Inferior parietal cortex (tissue), 1 donor: ENCODE data around the gene AP1M1.
A peak's percentile ranks its signal among the peaks of the same experiment; 100 is the strongest.

Source experiments
- DNase-seq: peaks from one replicate; pipeline ENCODE4 v3.0.0-alpha.2; 2016; ENCODE audit errors: extremely low spot score

Gene AP1M1

DNA sequence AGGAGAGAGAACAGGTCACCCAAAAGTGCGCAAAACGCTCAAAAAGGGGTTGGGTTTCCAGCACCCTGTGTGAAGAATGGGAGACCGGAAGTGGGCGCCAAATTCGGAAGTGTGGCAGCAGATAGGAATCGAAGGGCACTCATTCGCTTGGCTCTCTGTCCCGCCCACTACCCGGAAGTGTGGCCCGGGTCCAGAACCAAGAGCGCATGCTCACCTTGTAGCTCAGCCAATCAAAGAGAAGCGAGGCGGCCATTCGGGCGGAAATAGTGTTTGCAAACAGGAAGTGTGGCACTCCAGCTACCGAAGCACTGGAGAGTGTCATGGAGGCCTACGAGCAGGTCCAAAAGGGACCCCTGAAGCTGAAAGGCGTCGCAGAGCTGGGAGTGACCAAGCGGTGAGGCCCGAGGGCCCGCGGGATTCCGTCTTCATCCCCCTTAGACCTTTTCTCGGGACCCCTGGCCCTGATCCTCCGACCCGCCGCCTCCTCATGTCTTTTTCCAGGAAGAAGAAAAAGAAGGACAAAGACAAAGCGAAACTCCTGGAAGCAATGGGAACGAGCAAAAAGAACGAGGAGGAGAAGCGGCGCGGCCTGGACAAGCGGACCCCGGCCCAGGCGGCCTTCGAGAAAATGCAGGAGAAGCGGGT is 12.5 kb upstream of the AP1M1 start, which contains the start of gene FAM32A:
FAM32A (plus strand) TSS at position 288 of the 645 bp plus-strand sequence; CDS start at position 321, 33 bp downstream.
- DNase-seq: peak; percentile 99

DNA sequence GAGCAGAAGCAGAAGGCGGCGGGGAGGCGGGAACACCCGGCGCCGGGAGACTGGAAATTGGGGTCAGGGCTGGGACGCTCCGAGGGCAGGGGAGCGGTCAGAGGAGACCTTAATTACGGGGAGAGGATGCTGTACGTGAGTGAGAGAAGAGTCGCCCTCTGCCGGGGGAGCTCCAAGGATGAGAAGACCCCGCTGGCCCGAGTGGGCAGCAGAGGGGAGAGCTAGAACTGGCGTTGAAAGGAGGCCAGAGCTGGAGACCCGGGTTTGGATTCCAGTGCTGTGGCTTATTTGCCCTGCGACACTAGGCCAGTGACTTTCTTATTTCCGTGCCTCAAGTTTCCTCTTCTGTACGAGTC is 12.0 kb upstream of the AP1M1 start:
- no peak for DNase-seq

DNA sequence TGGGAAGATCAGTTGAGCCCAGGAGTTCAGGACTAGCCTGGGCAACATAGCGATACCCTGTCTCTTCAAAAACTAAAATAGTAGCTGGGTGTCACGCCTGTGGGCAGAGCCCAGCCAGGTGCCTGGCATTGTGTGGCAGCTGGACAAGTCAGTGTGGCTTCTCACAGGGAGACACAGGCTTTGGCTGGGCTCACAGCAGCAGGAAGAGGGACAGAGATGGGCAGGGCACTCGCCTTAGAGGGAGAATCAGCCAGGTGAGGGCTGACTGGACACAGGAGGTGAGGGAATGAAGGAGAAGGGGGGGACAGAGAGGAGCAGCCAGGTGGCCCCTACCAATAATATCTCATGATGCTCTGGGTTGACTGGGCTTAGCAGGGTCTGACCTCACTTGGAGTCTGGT is 9.2 kb upstream of the AP1M1 start:
- DNase-seq: no peak

DNA sequence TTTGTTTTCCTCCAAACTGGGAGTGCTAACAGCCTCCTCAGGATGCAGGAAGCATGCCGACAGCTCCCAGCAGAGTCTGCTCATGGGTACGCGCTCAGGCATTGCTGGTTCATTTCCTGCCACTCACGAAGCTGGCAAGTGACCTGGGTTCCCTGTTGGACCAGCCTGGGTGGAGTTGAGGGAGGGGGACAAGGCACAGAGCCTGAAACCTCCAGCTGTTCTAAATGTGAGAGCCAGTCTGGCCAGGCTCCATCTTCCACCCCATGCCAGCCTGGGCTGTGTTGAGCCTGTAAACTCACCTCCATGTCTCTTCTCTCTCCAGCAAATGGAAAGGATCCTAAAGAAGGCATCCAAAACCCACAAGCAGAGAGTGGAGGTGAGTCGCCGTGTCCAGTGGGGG is 7.5 kb upstream of the AP1M1 start:
- no peak for DNase-seq

DNA sequence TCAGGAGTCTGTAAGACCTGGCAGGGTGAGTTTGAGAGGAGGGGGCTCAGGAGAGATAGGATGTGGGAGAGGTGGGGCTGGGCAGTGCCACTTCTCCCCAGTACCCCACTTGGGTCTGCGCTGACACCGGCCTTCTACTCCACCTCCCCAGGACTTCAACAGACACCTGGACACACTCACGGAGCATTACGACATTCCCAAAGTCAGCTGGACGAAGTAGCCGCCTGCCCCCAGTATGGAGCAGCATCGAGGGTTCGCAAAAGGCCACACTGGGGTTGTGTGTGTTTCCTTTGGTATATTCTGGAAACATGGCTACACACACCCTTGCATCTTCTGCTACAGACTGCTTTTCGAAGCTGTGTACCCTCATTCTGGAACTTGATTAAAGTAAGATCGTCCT is 7.0 kb upstream of the AP1M1 start:
- DNase-seq: no peak

DNA sequence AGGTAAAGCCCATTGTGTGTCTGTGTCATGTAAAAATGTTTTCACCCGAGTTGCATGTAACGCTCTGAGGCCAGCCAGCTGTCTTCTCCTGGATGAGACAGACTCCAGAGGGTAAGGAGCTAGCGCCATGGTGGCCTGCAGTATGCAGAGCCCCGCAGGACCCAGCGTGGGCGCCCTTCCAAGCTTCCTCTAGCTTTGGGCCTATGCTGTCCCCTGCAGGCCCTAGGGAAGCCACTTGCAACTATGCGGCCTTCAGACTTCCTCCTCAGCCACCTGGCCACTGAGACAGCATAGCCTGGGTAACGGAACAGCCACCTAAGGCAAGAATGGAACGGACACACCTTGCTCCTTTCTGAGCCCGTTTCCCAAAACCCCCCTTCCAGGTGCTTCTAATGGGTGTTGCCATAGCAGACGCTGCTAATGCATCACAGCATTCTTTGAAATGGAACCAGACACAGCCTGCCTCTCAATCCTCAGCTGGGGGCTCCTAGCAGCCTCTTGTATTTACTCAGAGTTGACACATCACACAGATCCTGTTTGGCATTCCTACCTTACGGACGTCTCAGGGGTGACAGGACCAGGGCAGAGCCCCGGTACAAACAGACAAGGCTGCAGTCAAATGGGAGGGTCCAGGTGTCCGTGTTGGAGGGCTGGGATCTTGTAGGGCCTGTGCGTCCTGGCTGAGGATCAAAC is 6.3 kb upstream of the AP1M1 start:
- DNase-seq: no peak

DNA sequence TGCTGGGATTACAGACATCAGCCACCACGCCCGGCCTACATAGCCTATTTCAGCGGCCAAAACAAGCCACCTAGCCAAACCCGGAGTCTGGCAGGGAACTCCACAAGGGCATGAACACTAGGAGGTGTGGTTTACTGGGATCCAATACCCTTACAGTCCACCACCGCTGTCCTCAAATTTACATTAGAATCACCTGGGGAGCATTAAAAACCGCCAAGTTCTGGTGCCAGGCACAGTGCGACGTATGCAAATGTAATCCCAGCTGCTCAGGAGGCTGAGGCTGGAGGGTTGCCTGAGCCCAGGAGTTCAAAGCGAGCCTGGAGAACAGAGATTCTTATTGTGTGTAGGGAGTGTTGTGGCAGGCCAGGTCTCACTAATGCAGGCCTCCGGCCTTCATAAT is 4.2 kb upstream of the AP1M1 start:
- no peak for DNase-seq

DNA sequence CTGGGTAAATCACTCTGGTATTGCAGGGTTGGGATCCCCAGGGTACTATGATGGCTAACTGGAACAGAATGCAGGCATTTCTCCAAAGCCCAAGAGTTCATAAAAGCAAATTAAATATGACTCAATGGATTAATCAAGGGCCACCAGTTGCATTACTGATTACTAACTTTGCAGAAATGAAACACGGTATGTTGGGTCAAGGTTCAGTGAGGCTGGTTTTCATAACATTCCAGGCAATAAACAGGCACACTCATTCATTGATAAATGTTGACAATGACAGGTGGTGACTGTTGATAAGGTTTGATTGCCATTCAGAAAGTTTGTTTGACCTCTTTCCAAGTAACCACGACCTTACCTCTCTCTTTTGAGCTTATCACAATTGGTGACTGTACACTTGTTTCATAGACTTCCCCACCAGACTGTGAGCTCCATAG is 506 bp upstream of the AP1M1 start:
- DNase-seq: no peak

DNA sequence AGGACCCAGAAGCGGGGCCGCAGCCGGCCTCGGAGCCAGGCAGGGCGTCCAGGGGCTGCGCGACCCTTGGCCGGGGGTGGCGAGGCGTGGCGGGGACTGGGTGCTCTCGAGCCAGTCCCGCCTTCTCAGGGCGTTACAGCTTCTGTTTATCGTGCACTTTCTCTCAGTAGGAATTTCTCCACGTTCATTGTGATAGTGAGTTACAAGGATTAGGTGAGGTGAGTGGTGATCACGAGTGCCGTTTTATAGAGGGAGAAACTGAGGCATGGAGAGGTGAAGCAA is 600 bp downstream of the AP1M1 start:
- no peak for DNase-seq

DNA sequence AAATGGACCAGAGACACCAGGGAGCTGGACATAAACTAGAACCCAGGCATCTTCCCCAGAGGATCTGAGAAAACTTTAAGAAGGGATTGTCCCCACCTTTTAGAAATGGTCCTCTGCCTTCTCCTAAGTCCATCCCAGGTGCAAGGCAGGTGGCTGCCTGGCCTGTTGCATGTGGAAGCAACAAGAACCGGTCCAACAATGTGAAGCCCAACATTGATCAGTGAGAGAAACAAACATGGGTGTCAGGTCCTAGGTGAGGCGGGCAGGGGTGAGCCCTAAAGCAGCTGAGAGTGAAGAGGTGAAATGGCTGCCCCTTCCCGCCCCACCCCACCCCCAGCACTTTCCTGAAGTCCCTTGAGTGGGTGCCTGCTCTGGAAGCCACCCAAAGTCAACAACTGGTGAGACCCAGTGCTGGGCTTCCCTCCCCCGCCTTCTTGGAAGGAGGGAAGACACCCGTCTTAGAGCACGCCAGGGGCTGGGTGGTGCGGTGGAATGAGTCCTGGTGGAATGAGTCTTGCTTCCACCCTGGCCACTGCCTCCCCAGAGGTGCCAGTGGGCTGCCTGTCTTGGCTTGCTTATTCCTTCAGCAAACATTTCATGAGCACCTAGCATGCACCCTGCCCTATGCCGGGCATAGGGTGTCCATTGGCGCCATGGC is 1.7 kb downstream of the AP1M1 start:
- DNase-seq: no peak

DNA sequence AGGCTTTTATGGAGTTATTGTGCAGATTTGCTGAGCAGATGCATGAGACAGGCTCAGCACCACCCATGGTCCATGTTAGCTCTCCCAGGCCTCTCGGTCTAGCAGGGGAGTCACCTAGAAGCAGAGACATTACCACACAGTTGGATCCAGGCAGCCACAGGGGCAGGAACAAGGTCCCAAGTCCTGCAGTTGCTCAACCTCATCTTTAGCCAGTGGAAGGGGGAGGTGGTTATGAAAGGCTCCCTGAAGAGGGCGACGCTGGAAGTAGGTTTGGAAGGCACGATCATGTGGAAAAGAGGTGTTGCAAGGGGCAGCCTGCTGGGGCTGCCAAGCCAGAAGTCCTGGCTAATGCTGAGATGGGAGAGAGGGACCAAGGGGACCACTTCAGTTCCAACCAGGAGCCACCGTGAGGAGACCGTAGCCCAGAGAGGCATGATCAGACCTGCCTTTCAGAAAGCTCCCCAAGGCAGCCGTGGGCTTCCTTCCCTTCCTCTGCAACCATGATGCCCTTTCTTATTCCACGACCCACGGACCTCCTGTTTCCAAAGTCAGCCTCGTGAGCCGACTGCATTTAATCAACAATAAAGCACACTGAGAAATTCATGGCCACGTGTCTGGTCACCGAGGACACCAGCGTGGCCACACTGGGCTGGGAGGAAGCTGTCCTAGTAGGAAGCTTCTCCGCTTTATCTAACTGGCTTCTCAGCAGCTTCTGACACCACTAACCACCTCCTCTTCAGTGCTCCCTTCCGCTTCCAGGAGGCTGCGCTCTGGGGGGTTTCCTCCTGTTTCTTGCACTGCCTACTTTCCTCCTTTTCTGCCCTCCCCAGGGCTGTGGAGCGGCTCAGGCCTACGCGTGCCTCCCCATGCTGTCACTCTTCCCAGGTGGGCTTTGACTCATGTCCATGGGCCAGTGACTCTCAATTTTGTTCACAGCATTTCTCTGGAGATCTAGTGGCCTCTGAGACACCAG is 2.6 kb downstream of the AP1M1 start:
- DNase-seq: no peak

DNA sequence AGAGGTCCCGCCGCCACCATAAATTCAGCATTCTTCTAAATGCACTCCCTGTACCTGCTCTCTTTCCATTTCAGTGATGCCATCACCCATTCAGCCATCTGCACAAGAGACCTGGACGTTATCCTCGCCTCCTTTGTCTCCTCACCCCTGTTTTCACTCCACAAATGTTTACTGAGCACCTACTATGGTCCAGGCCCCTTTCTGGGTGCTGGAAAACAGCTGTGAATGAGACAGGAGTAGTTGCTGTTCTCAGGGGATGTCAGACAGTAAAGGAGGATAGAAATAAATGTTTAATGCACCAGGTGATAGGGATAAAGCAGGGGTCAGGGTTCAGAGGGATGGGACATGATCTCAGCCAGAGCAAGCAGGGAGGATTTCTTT is 3.3 kb downstream of the AP1M1 start:
- DNase-seq: no peak

DNA sequence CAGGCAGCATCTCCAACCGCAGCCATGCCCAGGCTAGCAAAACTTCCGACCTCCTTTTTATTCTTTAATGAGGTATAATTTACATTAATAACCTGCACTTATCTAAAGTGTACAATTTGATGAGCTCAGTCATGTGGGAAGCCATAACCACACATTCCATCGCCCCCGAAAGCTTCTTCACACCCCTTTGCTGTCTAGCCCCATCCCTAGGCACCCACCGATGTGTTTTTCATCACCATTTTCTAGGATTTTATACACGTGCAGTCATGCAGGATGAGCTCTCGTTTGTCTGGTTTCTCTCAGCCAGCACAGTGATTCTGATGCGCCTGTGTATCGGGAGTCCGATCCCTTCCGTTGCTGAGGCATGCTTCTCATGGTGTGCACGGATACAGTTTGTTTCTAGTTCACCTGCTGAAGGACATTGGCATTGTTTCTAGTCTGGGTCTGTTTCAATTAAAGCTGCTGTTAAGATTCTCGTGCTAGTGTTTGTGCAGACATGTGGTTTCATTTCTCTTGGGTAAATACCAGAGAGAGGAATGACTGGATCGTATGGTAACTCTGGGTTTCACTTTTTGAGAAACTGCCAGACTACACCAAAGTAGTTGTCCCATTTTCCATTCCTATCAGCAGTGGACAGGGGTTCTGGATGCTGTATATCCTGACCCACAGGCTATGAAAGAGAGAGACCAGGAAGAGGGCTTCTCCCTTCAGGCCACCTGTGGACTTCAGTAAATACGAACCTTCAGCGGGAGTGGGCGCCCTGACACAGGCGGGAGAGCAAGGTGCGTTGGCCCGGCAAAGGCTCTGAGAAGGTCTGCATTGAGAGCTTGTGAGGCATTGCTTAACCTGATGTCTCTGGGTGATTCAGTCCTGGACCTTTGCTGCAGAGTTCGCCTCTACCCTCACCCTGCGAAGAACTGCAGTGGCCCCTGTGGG is 4.9 kb downstream of the AP1M1 start:
- DNase-seq: no peak

DNA sequence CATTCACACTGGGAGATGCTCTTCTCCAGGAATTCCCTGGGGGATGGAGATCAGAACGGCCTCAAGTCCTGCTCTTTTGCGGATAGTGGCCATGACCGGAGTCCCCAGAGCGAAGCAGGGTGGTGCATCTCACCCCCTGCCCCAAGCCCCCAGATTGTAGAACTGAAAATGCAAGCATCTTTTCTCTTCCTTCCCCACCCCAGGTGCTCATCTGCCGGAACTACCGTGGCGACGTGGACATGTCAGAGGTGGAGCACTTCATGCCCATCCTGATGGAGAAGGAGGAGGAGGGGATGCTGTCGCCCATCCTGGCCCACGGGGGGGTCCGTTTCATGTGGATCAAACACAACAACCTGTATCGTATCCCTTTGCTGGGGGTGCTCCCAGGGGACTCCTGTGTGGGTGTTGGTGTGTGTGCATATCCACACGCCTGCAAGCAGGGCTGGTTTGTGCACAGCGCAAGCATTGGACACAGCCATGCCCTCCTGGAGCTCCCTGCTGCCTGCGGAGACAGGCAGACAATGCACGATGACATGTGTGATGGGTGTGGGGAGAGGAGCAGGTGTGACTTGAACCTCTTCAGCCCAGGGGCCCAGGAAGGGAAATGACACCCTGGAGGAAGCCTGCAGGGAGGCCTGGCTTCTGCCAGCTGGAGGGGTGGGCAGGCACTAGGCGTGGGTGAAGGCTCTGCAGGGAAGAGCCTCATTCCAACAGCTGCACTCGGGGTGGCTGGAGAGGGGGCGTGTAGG is 5.7 kb downstream of the AP1M1 start:
- no peak for DNase-seq

DNA sequence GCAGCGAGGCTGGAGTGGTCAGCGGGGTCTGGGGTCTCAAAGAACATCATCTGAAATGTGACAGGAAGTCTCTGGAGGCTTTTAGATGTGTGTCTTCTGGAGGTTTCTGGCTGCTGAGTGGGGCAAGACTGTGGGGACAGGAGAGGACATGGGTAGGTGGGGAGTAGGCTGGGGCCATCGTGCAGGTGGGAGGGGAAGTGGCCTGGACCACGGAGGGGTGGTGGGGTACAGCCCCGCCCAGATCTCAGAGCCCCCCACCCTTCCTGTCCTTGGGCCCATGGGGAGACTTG is 6.2 kb downstream of the AP1M1 start:
- DNase-seq: no peak

DNA sequence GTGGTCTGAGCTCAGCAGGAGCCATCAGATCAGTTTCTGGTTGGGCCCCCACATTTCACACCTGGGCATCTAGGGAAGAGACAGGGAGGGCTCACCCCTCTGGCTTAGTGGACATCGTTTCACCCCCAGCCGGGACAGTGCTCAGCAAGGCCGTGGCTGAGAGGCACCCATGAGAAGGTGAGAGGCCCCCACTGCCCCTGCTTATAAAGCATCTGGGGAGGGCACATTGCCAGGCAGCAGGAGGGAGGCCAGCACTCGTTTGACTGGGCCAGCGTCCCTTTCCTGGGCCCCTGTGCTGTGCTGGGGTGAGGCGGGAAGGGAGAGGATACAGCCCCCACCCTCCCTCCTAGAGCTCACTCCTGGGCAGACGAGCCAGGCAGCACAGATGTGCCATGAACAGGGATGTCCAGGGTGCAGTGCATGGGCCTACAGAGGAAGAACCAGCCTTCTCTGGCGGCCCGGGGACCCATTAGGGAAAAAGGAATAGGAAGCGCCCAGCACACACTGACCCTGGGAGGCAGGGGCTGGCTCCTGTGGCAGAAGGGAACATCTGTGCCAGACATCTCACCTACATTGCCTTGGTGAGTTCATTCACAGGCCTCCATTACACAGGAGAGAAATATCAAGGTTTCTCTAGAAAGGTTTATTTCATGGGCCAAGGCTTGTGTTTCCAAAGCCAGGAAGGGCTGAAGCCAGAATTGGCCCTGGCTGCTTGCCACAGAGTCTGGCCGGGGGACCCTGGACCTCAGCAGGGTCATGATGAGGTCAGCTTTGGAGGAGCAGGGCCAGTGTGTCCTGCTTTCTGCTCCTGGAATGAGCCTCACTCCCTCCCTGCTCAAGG is 7.7 kb downstream of the AP1M1 start:
- DNase-seq: no peak

DNA sequence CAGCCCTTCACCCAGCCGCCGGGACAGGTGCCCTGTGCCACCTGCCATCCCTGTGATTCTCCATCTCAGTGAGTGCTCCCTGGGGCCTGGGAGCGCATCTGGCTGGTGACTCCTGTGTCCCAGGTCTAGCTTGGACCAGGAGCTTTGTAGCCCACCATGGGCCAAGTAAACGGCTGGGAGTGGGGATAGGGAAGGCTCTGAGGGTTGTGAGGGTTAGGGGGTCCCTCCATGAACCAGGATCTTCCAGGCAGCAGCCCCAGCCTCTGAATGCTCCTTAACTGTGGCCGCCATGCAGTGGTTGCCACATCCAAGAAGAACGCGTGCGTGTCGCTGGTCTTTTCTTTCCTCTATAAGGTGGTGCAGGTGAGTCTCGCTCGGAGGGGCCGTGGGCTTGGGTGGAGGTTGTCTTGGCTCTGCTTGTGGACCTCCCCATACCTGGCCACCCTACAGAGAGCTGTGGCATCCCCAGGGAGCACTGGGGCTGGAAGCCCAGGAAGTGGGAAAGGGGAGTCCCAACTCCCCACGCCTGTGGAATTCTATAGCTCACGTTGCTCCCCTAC is 8.4 kb downstream of the AP1M1 start:
- DNase-seq: no peak

DNA sequence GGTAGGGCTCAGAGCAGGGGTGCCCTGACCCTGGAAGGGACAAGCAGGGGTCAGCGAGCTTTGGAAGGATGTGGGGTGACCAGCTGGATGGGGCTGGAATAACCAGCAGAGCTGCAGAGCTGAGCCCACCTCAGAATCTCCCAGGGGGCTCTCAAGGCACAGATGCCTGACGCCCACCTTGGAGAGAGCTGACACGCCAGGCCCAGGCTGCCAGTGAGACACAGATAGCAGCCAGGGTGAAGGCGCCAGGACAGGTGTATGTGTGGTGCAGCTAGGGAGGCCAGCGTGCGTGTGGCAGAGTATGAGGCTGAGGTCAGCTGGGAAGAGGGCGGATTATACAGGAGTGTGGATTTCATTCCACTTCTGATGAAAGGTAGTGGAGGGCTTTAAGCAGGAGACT is 8.9 kb downstream of the AP1M1 start:
- no peak for DNase-seq

DNA sequence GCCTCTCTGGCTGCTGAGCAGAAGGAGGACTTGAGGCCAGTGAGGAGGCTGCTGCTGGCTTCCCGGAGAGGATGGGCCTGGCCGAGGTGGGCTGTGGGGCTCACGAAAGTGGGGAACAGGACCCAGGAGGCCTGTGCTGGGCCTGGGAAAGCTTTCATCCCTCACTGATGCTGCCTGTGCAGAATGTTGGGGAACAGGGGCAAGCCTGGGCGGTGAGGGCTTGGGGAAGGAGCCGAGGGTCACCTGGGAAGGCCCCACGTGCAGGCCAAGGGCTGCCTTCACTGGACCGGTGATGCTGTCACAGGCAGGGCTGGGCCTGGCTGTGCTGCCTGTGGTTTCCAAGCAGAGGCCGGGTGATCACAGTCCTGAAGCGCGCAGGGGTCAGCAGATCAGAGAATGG is 9.4 kb downstream of the AP1M1 start:
- no peak for DNase-seq
